WERI-Rb-1 (cell line): ENCODE results near the gene ARHGAP10.
"Not testable (repeated sequence)": the region's sequence is repeated elsewhere in the genome, so short reads cannot be mapped to it uniquely, and the experiment has no call there.

Source experiments
- DNase-seq: peaks from one replicate; pipeline ENCODE4 v3.0.0-alpha.2; 2020
- H3K27ac ChIP-seq: fragments of 250-450 bp; sonication (Bioruptor Pico); 2 replicates; pipeline ENCODE4 v1.5.1; 2020; ENCODE audit warnings: mild to moderate bottlenecking, moderate library complexity
- H3K27me3 ChIP-seq: fragments of 250-450 bp; sonication (Bioruptor Pico); 2 replicates; pipeline ENCODE4 v1.5.1; 2021; ENCODE audit warnings: mild to moderate bottlenecking, low read depth, moderate library complexity; ENCODE audit not compliant: insufficient read depth, severe bottlenecking
- H3K36me3 ChIP-seq: fragments of 250-450 bp; sonication (Bioruptor Pico); 2 replicates; pipeline ENCODE4 v1.5.1; 2020; ENCODE audit warnings: mild to moderate bottlenecking, moderate library complexity
- H3K4me3 ChIP-seq: 2 replicates; pipeline ENCODE4 v1.5.1; 2011; ENCODE audit warnings: low read depth, mild to moderate bottlenecking, control low read depth, low read length
- H3K9me3 ChIP-seq: fragments of 250-450 bp; sonication (Bioruptor Pico); 2 replicates; pipeline ENCODE4 v1.5.1; 2021; ENCODE audit warnings: mild to moderate bottlenecking, moderate library complexity; ENCODE audit not compliant: severe bottlenecking
- CTCF ChIP-seq: IDR thresholded peaks from 2 replicates; pipeline ENCODE4 v1.5.1; 2011; ENCODE audit warnings: low read depth, mild to moderate bottlenecking, control low read depth, inconsistent platforms, low read length

ARHGAP10 gene

GRCh38 chr4:148076964-148077363 lies 345.1 kb downstream of the ARHGAP10 start:
- TF ChIP-seq CTCF: no peak
- no peak overlapping the region for H3K4me3 ChIP-seq
- H3K27me3 ChIP-seq: no peaks in the 10 kb centered on the region
- no peak overlapping the region for H3K27ac ChIP-seq
- peaks cover 4% of the 10 kb centered on the region for H3K9me3 ChIP-seq
- peaks cover 47% of the 10 kb centered on the region for H3K36me3 ChIP-seq
- no peak for DNase-seq

GRCh38 chr4:148077581-148077980 lies 345.7 kb downstream of the ARHGAP10 start:
- no peak overlapping the region for H3K4me3 ChIP-seq
- H3K36me3 ChIP-seq: peaks cover 42% of the 10 kb centered on the region
- no peak for DNase-seq
- peaks cover 4% of the 10 kb centered on the region for H3K9me3 ChIP-seq
- no peak overlapping the region for H3K27ac ChIP-seq
- H3K27me3 ChIP-seq: no peaks in the 10 kb centered on the region
- TF ChIP-seq CTCF: no peak

GRCh38 chr4:148078061-148078460 lies 346.2 kb downstream of the ARHGAP10 start:
- peaks cover 4% of the 10 kb centered on the region for H3K9me3 ChIP-seq
- no peak overlapping the region for H3K27ac ChIP-seq
- no peaks in the 10 kb centered on the region for H3K27me3 ChIP-seq
- no peak overlapping the region for H3K4me3 ChIP-seq
- no peak for DNase-seq
- no peak for TF ChIP-seq CTCF
- peaks cover 37% of the 10 kb centered on the region for H3K36me3 ChIP-seq

GRCh38 chr4:148079961-148080360 lies 348.1 kb downstream of the ARHGAP10 start:
- H3K36me3 ChIP-seq: peaks cover 20% of the 10 kb centered on the region
- no peak overlapping the region for H3K27ac ChIP-seq

GRCh38 chr4:148081267-148081666 lies 349.4 kb downstream of the ARHGAP10 start:
- peaks cover 7% of the 10 kb centered on the region for H3K36me3 ChIP-seq
- TF ChIP-seq CTCF: no peak
- no peaks in the 10 kb centered on the region for H3K27me3 ChIP-seq
- no peak overlapping the region for H3K4me3 ChIP-seq
- H3K9me3 ChIP-seq: peaks cover 20% of the 10 kb centered on the region
- no peak for DNase-seq
- H3K27ac ChIP-seq: no peak overlapping the region

More at GRCh38 chr4:148079961-148080360, 348.1 kb downstream of the ARHGAP10 start:
- H3K4me3 ChIP-seq: no peak overlapping the region
- H3K9me3 ChIP-seq: peaks cover 10% of the 10 kb centered on the region
- no peak for TF ChIP-seq CTCF
- no peak for DNase-seq
- no peaks in the 10 kb centered on the region for H3K27me3 ChIP-seq

GRCh38 chr4:148081745-148082144 lies 349.9 kb downstream of the ARHGAP10 start:
- Histone ChIP-seq H3K9me3 (peaks cover 23% of the 10 kb centered on the region), H3K4me3 (no peak overlapping the region), H3K27ac (no peak overlapping the region), H3K36me3 (peaks cover 7% of the 10 kb centered on the region), H3K27me3 (no peaks in the 10 kb centered on the region)
- no peak for TF ChIP-seq CTCF
- DNase-seq: no peak

- H3K36me3 ChIP-seq, H3K27me3 ChIP-seq, H3K27ac ChIP-seq, H3K4me3 ChIP-seq, DNase-seq: not testable (repeated sequence)
- H3K9me3 ChIP-seq: peaks cover 23% of the 10 kb centered on the region
These were observed 351.2 kb downstream of the ARHGAP10 start for GRCh38 chr4:148083073-148083472.
